ENCODE results near the gene PHKA1.

DNA sequence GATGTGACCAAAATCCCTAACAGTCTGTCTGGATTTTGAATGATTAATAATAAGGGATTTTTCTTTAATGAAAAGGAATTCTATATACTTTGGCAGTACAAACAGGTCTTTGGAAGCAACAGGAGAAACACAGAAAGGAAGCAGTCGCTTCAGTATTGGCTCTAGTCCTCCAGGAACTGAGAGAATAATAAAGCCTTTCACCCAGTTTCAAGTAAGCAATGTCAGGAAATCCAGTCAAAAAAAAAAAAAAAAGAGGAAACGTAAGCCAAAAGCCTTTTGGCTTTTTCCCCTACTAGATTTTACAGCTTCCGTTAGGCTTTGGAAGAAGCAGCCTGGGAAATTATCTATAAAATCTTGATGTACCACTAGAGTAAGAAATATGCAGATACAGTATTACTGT, 79.8 kb downstream of the PHKA1 start:
- TF ChIP-seq, protein P1, sequence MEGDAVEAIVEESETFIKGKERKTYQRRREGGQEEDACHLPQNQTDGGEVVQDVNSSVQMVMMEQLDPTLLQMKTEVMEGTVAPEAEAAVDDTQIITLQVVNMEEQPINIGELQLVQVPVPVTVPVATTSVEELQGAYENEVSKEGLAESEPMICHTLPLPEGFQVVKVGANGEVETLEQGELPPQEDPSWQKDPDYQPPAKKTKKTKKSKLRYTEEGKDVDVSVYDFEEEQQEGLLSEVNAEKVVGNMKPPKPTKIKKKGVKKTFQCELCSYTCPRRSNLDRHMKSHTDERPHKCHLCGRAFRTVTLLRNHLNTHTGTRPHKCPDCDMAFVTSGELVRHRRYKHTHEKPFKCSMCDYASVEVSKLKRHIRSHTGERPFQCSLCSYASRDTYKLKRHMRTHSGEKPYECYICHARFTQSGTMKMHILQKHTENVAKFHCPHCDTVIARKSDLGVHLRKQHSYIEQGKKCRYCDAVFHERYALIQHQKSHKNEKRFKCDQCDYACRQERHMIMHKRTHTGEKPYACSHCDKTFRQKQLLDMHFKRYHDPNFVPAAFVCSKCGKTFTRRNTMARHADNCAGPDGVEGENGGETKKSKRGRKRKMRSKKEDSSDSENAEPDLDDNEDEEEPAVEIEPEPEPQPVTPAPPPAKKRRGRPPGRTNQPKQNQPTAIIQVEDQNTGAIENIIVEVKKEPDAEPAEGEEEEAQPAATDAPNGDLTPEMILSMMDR (conservative IDR thresholded peaks at IDR 0.05): no peak
- no peak for TF ChIP-seq EZH2 (IDR thresholded peaks at IDR 0.05; ENCODE audit: low read depth)
